ENCODE results near the gene PCOLCE2.

The PCOLCE2 gene

DNA sequence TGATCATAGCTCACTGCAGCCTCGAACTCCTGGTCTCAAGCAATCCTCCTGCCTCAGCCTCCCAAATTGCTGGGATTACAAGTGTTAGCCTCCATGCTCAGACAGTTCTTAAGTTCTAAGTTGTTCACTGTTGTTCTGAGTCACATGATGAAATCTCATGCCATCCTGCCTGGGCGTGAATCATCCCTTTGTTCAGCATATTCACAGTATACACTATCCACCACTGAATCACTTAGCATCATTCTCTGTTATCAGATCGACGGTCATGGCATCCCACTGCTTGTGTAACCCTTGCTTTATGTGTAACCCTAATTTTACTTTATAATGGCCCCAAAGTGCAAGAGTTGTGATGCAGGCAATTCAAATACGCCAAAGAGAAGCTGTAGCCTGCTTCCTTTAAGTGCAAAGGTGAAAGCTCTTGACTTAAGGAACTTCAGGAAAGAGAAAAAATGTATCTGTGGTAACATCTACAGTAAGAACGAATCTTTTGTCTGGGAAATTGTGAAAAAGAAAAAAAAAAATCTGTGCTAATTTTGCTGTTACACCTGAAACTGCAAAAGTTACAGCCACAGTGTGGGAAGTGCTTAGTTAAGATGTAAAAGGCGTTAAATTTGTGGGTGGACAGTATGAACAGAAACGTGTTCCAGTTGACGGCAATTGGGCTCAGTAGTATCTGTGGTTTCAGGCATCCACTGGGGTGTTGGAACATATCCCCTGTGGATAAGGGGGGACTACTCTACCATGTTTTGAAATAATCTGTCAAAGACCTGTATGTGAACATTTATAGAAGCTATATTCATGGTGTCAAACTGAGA, 80.6 kb downstream of the PCOLCE2 start:
- TF ChIP-seq ZFX (IDR thresholded peaks at IDR 0.05) (no peak), CTCF (conservative IDR thresholded peaks at IDR 0.05) (no peak)
- no peak overlapping the region for H3K27ac ChIP-seq

GRCh38 chr3:142802891-142803290, 86.0 kb downstream of the PCOLCE2 start:
- TF ChIP-seq ZFX (IDR thresholded peaks at IDR 0.05), result no peak
- no peak for TF ChIP-seq CTCF (conservative IDR thresholded peaks at IDR 0.05)
- no peak overlapping the region for H3K27ac ChIP-seq

- no peak for TF ChIP-seq ZFX (IDR thresholded peaks at IDR 0.05)
- no peak overlapping the region for H3K27ac ChIP-seq
Observed at GRCh38 chr3:142801746-142802145, 87.1 kb downstream of the PCOLCE2 start.

DNA sequence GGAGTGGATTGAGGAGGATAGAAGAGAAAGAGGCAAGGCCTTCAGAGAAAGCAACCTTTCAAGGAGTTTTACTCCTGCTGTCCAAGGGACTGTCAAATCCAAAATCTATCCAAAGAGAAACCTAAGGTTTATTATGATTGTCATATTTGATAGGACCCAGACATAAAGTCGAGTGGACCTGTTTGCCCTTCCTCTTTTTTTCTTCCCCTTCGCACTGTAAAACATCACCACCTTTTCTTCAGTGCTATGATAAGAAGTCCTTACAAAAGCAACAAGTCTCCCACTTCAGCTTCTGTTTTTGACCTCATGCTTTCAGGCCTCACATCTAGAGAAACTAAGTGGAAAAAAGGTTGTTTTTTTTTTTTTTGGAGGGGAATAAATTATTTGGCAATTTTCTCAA, 92.1 kb downstream of the PCOLCE2 start:
- no peak for TF ChIP-seq ZFX (IDR thresholded peaks at IDR 0.05)
- no peak for TF ChIP-seq CTCF (conservative IDR thresholded peaks at IDR 0.05)
- no peak overlapping the region for H3K27ac ChIP-seq

- no peak overlapping the region for H3K27ac ChIP-seq
- TF ChIP-seq CTCF (conservative IDR thresholded peaks at IDR 0.05) (no peak), ZFX (IDR thresholded peaks at IDR 0.05) (no peak)
Observed at GRCh38 chr3:142795332-142795731, 93.6 kb downstream of the PCOLCE2 start.

DNA sequence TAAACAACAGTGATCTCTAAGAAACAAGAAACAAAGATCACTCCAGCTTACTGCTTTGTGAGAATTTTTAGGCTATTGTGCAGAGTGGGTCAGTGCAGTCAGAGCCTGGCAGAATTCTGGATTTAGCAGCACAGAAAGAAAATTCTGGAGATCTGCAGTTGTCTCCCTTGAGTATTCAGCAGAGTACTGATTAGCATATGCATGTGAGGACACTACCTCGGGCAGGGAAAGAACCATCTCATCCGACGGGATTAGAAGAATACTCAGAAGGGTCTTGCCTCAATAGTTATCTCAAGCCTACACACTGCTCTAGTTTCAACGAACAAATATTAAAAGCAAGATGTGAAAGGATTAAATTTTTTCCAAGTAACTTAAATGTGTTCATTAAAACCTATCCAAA, 94.4 kb downstream of the PCOLCE2 start:
- no peak overlapping the region for H3K27ac ChIP-seq
- TF ChIP-seq ZFX (IDR thresholded peaks at IDR 0.05), result no peak
- TF ChIP-seq CTCF (conservative IDR thresholded peaks at IDR 0.05), result no peak

- no peak overlapping the region for H3K27ac ChIP-seq
- TF ChIP-seq CTCF (conservative IDR thresholded peaks at IDR 0.05) (no peak), ZFX (IDR thresholded peaks at IDR 0.05) (no peak)
Observed at GRCh38 chr3:142787719-142788118, 101.2 kb downstream of the PCOLCE2 start.

DNA sequence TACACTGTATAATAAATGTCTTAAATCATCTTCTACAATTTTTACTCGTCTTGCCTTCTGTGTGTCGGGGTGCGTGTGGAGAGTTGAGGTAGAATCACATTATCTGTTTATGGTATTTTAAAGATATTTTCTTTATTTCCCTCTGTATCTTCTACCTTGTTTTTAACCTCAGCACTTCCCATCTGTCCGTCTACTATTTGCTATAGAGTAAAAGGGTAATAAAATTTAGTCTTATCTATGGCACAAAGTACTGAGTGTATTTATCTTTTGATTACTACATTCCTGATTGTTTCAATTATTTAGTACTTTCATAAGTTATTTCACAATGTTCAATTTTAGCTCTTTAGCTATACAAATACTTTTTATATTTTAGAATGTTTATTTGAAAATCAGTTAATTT, 102.9 kb downstream of the PCOLCE2 start:
- TF ChIP-seq ZFX (IDR thresholded peaks at IDR 0.05), result no peak
- no peak for TF ChIP-seq CTCF (conservative IDR thresholded peaks at IDR 0.05)
- no peak overlapping the region for H3K27ac ChIP-seq
